Activated CD4-positive, alpha-beta T cell treated with anti-CD3 and anti-CD28 coated beads, Interleukin-2, amount 50 U/mL, for 1 hour (primary cell): ENCODE results near the gene ZC3H18.

ENCODE experiments used
- DNase-seq: peaks from one replicate; pipeline ENCODE4 v3.0.0-alpha.2; 2020

The ZC3H18 gene

DNA sequence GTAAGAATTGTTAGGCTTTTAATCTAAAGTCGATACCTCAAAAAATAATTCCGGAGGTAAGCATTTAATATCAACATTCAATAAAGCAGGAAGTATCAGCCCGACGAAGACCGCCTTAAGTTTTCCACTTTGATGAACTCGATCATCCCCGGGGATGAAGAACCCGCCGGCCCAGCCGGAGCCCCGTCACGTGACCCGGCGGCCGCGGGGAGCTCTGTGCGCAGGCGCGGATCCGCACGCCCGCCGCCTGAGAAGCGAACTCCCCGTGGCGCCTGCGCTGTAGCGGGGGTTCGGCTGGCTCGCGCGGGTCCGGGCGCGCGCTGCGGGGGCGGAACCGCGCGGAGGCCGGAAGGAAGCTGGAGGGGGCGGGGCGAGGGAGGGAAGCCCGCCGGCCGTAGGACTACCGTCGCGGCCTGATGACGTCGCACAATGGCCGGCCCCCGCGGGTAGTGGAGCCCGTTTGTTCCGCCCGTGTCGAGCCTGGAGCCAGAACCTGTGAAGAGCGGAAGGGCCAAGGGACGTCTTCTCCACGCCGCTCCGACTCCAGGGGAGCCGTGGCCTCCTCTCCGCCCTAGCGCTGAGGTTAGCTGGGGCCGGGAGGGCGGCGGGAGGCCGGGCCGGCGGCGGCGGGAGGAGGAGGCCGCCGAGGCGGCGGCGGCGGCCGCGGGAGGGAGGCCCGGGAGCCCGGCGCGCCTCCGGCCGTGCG lies at the start of gene ZC3H18:
TSS of gene ZC3H18 (plus strand) at position 419 of the 706 bp plus-strand sequence. CDS start 6,721 bp downstream, outside the sequence.
- peak; percentile 99 for DNase-seq

DNA sequence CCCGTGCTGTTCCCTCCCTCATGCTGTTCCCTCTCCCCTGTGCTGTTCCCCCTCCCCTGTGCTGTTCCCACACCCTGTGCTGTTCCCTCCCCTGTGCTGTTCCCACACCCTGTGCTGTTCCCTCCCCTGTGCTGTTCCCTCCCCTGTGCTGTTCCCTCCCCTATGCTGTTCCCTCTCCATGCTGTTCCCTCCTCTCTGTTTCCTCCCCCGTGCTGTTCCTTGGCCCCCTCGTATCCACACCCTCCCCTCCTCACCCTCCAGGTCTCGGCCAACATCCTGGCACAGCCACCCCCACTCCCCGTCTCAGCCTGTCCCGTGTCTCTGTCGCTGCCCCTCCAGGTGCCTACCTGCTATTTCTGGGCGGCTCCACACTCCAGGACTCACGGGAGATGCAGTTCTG lies 48.5 kb upstream of the ZC3H18 start:
- DNase-seq = no peak

DNA sequence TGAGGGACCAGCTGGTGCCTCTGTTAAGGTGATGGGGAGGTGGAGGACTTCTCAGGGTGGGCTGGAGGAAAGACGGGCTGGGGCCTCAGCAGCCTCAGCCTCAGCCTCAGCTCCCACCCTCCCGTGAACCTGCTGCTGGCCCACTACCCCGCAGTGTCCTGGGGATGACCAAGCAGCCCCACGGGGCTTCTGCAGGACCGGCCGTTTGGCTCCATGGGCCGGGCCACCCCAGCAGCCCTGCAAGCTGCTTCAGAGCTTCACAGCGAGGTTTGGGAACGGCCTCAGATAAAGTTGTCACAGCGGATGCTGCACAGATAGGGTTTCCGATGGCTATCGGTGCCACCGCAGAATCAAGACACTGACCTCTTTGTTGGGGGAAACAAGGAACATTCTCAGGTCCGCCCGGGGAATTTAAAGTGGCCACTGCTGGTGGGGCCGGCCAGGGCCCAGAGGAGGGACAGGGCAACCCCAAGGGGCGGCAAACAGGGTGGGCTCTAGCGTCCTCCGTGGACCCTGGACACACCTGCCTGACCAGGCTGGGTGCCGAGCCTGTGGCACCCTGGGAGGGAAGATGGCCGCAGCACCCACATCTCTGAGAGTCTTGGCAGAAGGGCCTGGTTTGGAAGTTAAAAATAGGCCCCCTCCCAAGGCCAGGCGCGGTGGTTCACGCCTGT lies 47.8 kb upstream of the ZC3H18 start:
- no peak for DNase-seq

DNA sequence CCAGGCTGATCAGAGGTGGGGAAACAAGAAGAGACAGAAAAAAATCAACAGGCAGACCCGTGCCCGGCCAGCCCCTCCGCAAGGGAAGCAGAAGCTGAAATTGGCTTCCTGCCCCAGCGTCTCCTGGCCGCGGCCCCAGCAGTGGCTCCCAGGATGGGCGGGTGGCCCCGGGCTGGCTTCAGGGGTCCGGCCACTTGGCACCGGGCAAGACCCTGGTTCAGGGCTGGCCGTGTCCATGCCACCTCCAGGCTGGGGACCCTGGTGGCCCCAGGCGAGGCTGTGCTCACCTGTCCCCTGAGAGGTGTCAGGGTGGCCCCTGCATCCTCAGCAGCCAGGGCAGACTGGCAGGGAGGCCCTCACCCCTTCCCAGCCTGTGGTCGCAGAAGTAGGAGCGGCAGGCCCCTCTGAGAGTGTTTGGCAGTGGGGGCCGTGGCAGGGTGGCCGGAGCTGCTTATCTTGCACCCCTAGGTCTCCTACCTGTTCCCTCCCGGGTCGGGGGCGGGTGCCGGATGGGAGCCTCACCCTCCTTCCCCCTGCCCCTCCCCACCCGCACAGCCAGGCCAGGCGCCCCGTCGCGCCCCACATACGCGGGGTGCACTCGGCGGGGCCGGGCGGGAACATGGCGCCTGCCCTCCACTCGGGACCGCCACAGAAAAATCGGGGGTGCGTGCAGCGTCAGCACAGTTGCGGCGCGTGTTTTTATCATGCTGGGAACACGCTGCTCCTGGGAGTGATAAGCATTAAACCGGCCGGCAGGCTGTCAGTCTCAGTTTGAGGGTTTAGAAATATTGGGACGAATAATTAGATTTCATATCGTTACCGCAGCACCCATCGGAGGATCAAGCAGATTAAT lies 46.7 kb upstream of the ZC3H18 start:
- DNase-seq = no peak

DNA sequence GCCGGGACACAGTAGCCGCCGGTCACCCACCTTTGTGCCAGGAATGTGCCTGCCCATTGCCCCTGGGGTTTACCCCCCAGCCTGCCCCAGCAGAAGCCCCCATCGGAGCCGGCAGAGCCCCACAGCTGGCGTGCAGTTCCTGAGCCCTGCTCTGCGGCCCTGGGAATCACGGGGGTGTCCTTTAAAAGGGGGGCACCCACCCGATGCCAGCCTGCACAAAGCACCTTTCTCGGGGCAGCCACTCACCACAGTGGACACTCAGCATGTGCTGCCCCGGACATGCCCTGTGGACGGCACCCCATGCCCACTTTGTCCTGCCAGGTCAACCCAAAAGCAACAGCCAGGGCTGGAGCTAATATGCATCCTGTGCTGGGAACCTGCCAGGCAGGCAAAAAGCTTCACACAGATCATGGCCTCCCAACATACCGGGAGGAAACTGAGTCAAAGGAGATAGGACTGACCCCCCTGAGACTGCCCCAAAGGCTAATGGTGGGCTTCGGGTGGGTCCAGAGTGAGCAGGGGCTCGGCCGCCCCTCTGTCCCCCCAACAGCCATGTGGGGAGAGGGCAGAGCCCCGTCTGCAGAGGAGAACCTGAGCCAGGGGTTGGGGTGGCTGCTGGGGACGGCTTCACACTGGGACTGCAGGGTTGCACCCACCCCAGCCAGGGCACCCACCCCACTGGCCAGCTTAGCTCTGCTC lies 45.8 kb upstream of the ZC3H18 start:
- no peak for DNase-seq

DNA sequence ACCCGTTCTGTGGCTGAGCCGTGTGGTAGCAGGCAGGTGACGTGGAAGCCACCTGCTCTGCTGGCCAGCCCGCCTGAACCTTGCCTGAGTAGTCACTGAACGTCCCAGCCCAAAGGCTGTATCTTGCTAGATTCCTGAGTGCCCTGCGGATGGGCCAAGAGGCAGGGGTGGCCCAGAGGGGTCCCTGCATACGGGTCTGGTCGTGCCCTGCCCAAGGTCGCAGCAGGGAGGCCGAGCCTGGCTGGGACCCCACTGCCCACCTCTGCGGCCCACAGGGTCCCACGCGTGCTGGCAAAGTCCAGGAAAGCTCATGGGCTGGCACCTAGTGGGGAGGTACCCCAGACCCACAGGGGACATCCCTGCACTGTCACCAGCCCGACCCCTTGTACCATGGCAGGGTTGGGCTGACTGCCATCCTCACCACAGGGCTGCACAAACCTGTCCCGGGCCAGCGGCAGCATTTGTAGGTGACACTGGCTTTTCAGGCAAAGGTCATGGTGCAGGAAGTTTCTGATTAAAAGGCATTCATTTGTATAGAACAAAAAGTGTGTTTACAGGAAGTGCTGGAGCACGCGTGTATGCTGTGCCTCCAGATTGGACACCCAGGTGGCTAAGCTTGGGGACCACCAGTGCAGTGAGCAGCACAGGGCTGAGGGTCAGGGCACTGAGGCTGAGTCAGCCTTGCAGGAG lies 45.1 kb upstream of the ZC3H18 start:
- DNase-seq = no peak

DNA sequence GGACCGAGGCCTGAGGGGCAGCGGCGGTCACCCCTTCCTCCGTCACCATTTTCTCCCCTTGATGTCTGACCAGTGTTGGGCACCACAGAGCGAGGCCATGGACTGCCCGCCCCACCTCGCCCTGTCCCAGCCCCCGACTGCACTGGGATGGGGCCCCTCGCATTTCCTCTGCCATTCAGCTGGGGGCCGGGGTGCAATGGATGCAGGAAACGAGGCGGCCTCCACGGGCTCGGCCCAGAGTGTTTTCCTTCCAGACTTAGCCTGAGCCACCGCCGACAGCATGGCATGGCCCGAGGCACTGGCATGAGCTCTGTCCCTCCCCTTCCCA lies 44.6 kb upstream of the ZC3H18 start:
- no peak for DNase-seq

DNA sequence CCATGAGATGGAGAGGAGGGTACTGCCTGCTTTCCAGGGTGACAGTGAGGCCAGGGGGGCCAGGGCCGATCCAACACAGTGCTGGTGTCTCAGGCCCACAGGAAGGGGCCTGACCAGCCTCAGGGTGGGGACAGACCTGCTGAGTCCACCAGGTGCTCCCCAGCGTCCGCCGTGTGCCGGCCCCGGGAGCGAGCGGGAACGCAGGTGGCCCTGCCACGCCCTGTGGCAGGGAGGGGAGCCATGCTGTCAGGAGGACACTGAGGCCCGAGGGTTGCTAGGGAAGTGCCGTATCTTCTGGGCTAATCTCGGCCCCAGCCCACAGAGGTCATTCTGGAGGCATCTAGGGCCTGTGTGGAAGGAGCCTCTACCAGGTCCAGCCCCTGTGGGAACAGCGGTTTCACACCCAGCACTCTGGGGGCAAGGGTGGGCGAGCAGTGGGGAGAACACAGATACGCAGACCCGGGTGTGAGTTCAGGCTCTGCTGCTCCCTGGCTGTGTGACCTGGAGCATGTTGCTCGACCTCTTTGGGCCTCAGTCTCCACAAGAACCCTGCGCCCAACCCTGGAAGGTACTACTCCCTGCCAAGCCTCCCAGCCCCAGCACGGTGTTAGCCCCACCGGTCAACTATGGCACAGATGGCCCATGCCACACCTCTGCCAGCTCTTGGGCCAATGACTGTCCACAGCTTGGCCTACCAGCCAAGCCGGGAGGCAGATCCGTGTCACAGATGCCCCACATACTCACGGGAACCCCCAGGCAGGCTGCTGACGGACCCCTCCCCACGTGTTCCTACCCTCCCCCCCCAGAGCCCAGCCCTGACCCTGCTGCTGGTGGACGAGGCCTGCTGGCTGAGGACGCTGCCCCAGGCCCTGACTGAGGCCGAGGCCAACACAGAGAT lies 43.9 kb upstream of the ZC3H18 start:
- DNase-seq = no peak

DNA sequence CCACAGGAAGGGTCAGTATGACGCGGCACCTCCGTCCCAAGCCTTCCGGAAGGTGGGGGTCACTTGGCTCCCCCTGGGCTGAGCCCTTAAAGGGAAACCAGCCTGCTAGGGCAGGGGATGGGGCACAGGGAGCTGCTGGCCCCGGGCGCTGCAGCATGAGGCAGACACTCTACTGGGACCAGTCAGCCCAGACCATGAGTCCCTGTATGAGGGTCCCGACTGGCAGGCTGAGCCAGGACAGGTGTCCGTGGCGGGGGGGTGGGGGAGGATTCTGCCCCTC lies 43.4 kb upstream of the ZC3H18 start:
- DNase-seq = no peak

DNA sequence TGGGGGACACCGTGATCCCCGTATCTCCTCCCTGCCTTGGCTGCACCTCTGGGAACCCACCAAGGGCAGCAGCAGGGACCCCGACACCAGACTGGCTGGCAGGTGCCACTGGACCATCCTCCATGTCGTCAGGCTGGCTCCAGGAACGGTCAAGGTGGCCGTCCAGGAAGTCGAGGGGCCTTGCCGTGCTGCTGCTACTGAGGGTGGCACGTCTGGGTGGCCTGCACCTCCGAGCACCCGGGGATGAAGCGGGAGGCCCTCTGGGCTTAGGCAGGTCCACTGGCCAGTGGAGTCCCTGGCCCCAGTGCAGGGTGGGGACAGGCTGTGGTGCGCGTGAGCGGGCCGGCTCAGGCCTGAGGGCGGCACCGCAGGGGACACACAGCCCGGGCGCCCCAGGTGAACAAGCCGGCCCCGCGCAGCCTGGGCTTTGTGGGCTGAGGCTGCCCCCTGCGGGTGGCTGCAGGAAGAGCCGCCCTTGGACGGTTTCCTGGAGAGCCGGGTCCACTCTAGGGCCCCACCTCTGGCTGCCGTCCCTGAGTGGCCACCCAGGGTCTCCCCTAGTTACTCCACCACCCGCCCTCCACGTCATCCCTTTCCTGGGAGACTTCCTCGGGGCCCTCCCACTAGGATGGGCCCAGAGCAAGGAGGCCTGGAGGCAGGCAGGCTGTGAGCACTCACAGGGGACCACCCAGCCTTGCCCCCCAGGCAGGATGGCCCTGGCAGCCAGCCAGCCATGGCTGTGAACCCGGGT lies 42.8 kb upstream of the ZC3H18 start:
- DNase-seq = peak; percentile 61

DNA sequence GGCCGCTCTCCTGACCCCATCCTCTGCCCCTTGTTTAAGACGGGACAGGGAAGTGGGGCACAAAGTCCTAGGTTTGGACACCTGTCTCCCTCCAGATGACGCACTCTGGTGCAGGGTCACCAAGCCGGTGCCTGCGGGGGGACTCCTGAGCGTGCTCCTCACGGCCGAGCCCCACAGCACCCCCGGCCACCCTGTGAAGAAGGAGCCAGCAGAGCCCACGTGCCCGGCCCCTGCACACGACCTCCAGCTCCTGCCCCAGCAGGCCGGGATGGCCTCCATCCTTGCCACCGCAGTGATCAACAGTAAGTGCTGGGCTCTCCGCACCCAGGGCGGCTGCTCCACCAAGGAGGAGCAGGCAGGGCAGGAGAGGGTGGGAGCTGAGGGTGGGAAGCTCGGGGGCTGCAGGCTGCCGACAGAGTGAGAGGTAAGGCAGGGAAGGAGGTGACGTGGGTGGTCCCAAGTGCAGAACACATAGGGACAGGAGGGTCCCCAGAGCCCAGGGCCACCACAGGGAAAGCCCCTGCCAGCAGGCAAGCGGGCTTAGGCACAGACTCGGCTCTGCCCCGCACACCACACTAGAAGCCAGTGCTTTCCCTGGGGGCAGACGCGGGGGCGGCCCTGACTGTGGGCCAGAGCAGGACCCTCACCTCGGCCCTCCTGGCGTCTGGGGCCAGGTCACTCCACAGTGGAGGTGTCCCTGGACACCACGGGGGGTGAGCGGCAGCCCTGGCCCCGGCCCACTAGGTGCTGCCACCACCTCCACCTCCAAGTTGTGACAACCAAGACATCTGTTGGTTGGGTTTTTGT lies 42.1 kb upstream of the ZC3H18 start:
- DNase-seq = no peak

DNA sequence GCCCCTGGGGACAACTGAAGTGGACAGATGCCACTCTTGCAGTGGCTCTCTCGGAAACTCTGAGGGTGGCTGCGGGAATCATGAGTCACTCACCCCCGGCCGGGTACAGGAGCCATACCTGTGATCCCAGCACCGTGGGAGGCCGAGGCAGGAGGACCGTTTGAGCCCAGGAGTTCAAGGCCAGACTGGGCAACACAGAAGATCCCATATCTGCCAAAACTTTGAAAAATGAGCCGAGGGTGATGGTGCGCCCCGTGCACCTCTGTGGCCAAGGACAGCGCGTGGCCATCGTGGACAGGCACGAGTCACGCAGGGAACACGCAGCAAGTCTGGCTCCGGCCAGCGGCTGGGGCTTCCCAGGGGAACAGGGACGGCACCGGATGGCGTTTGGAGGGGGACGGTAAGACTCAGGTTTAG lies 41.3 kb upstream of the ZC3H18 start:
- DNase-seq = no peak

DNA sequence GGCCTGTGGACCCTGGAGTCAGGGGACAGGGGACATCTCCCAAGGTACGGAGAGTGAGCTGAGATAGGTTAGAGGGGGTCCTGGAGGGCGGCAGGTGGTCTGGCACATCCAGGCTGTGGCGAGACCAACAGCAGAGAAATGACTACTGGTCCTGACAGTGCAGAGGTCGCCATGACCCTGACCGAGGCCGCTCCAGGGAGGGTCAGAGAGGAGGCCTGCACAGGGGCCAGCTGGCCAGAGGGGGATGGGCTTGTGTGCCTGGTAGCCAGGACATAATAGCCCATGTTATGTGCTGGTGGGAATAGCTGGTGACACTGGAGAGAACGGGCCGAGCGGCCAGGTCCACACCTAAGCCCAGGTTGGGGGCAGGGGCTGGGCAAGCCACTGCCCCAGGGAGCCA lies 40.6 kb upstream of the ZC3H18 start:
- no peak for DNase-seq

DNA sequence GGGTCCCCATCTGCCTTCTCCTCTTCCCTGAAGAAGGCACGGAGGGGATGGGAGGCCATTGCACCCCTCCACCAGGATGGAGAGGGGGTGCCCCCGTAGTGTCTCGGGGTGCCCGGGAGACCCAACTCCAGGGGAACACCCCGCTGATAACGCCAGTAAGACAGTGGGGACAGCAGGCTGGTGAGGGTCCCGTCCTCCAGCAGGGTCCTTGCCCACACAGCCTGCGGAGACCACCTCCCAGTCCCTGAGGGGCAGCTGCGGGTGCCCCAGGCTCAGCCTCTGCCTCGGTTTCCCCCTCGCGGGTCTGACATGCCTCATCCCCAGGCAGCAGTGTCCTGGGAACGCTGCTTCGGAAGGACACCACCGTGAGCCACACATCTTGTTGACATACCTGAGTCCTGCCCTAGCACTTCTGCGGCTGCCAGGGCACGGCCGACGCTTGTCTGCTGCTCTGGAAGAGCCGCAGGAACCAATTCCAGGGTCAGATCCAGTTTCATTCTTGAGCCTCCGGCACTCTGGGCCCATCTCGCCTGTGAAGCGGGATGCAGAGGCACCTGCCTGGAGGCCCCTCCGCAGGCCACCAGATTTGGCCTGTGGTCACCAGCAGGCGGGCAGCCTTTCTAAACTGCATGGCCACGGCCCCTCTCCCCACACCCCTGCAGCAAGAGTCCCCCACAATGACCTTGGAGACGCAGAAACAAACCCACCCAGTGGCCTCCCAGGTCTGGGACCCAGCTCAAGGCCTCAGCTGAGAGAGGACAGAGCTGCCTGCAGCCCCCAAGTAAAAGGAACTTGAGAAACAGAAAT lies 39.9 kb upstream of the ZC3H18 start:
- DNase-seq = no peak

DNA sequence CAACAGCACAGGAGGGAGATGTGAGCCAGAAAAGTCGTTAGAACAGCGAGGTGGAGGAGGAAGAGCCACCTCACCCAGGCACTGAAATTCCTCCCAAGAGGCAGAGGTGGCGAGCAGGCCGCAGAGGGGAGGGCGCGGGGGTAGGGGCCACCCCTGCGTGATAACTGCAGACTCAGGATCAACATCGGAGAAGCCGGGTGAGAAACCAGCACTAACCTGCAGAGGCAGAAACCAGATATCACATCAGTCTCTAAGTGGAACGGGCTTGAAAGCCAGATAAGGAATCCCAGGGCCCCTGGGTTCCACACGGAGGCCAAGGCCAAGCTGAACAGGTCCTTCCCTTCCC lies 39.4 kb upstream of the ZC3H18 start:
- DNase-seq = no peak

DNA sequence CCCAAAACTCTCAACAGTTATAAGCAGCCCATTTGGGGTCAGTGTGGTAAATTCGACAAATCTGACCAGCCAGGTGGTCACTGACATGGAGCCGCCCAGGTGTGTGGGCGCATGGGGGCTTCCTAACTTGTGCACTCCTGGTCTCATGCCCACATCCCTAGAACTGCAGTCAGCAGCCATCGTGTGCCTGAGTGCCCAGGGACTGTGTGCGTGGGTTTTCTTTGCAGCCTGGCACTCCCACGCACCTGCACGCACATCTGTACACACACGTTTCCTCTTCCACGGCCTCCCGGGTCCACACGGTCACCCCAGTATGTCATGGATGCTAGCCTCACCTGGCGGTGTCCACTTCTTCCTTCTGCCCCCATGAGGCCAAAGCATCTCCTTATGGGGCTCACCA lies 38.9 kb upstream of the ZC3H18 start:
- DNase-seq = no peak

DNA sequence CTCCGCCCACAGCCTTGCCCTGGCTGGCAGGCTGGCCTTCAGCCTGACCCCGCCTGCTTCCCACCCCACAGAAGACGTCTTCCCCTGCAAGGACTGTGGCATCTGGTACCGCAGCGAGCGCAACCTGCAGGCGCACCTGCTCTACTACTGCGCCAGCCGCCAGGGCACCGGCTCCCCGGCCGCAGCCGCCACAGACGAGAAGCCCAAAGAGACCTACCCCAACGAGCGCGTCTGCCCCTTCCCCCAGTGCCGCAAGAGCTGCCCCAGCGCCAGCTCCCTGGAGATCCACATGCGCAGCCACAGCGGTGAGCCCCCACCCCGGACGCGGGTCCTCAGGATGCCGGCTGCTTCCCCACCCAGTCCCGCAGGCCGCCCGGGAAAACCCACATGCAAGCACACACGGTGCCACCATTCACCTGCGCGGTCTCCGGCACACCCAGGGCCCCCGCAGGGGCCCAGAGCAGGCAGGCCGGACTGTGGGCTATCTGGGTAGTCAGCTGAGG lies 38.2 kb upstream of the ZC3H18 start:
- no peak for DNase-seq

DNA sequence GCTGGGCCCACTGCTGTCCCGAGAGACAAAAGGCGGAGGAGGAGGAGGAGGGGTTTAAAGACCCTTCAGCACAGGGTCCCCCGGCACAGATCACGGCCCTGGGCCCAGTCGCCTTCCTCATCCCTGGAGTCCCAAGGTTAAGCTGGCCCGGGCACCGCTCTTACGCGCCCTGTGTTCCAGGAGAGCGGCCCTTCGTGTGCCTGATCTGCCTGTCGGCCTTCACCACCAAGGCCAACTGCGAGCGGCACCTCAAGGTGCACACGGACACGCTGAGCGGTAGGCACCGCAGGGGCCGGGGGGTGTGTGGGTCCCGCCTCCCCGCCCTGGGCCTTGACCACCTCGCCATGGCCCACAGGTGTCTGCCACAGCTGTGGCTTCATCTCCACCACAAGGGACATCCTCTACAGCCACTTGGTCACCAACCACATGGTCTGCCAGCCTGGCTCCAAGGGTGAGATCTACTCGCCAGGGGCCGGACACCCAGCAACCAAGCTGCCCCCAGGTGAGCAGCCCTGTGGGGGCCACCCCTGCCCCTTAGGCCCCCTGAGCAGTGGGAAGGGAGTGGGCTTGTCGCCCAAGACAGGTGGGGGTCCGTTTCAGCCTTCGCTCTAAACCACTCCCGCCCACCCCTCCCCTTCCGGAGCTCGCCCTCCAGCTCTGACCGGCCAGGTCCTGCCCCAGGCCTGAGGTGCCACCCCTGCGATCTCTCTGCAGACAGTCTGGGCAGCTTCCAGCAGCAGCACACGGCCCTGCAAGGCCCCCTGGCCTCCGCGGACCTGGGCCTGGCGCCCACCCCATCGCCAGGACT lies 37.6 kb upstream of the ZC3H18 start:
- DNase-seq = no peak
